NCI-H510A treated with DMSO at 0.1 percent for 48 hours (cell line): ENCODE data around the gene RAB27A.
"Not testable (repeated sequence)": the region's sequence is repeated elsewhere in the genome, so short reads cannot be mapped to it uniquely, and the experiment has no call there.

Source experiments
- DNase-seq: peaks from one replicate; lab custom pipeline; 2025; lab: John Stamatoyannopoulos, UW

RAB27A gene

GRCh38 chr15:55281517-55282228 lies 7.9 kb downstream of the RAB27A start:
- DNase-seq, result no peak

DNA sequence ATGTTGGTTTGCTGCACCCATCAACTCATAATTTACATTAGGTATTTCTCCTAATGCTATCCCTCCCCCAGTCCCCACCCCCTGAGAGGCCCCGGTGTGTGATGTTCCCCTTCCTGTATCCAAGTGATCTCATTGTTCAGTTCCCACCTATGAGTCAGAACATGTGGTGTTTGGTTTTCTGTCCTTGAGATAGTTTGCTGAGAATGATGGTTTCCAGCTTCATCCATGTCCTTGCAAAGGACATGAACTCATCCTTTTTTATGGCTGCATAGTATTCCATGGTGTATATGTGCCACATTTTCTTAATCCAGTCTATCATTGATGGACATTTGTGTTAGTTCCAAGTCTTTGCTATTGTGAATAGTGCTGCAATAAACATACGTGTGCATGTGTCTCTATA lies 9.0 kb downstream of the RAB27A start:
- not testable (repeated sequence) for DNase-seq

- DNase-seq, result no peak
Measured at GRCh38 chr15:55279746-55280351, 9.8 kb downstream of the RAB27A start.

- no peak for DNase-seq
Measured at GRCh38 chr15:55279100-55279745, 10.4 kb downstream of the RAB27A start.

GRCh38 chr15:55277715-55278114 lies 11.9 kb downstream of the RAB27A start:
- no peak for DNase-seq

DNA sequence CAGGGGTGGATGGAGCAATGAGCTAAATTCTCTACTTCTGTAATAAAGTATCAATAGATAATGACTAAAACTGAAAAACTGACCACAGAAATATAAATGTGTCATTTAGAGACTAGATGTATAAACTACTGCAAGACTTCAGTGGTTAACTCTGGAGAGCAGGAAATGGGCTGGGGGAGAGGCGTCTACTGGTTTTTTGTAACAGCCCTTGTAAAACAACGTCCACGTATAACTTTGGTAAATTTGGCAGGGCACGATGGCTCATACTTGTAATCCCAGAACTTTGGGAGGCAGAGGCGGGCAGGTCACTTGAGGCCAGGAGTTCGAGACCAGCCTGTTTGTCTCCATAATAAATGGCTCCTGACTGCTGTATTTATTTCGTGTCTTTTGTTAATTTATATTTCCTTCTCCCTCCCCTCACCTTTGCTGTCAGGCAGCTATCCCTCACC lies 12.5 kb downstream of the RAB27A start:
- DNase-seq, result no peak

- no peak for DNase-seq
Measured at GRCh38 chr15:55276324-55276723, 13.3 kb downstream of the RAB27A start.

DNA sequence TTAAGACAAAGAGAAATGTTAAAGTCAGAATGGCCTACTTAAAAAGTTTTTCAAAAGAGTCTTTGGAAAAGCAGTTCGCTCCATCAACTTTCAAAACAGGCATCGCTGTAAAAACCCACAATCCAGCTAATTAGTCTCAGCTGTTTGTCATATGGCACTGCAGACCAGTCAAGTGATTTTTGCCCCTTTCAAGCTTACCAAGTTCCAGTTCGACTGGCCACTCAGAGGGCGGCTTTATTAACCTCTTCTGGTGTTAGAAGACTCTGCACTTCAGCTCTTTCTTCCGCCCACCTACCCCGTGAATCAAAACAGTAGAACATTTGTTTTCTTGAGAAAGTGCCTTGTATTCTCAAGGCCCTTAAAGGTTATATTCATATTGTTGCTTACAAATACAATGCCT lies 19.3 kb downstream of the RAB27A start:
- no peak for DNase-seq

GRCh38 chr15:55268176-55268695 lies 21.4 kb downstream of the RAB27A start:
- DNase-seq, result no peak

DNA sequence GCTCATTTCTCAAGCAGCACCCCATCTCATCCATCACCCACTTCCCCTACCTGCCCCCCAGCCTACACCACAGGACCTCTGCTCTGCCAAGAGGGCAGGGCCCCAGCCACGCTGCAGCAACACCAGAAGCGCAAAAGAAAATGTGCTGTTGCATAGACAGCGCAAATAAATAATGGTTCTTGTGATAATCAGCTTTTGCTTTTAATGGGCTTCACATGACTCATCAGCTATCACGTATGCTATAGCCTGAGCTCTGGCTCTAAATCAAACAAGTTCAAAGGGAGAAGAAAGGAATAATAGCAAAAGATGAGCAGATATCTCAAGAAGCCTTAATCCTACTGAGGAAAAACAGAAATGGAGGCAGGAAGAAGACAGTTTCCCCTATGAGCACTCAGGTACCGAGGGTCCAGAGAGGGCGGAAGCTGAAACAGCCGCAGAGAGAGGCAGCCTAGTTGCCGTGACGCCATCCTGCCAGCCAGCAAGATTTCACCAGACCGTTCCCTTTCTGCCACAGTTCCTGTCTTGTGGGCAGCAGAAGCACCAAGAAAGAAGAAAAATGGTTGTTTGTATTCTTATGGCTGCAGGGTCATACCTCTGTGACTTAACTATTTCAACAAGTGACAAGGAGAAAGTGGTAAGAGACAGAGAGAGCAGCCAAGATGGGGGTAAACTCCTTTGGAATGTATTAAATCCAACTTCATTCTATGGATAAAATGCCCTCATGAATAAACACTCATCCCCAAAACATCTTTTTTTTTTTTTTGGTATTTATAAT lies 22.0 kb downstream of the RAB27A start:
- DNase-seq, result no peak

DNA sequence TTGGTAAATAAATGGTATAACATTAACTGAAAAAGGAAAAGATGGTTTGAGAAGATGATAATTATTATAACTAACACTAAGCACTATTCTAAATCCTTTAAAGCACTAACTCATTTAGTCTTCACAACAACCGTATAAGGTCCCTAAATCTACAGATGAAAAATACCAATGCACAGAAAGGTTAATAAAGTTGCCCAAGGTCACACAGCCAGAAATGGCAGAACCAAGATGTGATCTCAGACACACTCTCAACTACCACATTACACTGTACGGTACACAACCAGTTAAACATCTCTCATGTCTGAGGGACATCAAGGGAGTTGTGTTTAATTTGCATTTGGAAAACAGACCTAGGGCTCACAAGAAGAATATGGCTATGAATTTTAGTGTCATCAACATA lies 23.1 kb downstream of the RAB27A start:
- no peak for DNase-seq

GRCh38 chr15:55260562-55261131 lies 29.0 kb downstream of the RAB27A start:
- no peak for DNase-seq

GRCh38 chr15:55257938-55258337 lies 31.7 kb downstream of the RAB27A start:
- no peak for DNase-seq

- no peak for DNase-seq
Measured at GRCh38 chr15:55257012-55257670, 32.5 kb downstream of the RAB27A start.

GRCh38 chr15:55256281-55257011 lies 33.2 kb downstream of the RAB27A start:
- no peak for DNase-seq

GRCh38 chr15:55255714-55256113 lies 33.9 kb downstream of the RAB27A start:
- DNase-seq, result no peak

GRCh38 chr15:55254916-55255679 lies 34.5 kb downstream of the RAB27A start:
- DNase-seq, result no peak

- no peak for DNase-seq
Measured at GRCh38 chr15:55253580-55253979, 36.0 kb downstream of the RAB27A start.

- not testable (repeated sequence) for DNase-seq
Measured at GRCh38 chr15:55252201-55252600, 37.4 kb downstream of the RAB27A start.

GRCh38 chr15:55250941-55251340 lies 38.7 kb downstream of the RAB27A start:
- DNase-seq, result no peak
